Rectal smooth muscle tissue (tissue), 1 donor: Measurements from ENCODE around the gene REV1.

Experiments used
- H3K27ac ChIP-seq: one replicate; pipeline ENCODE4 v1.7.0; 2013; ENCODE audit warnings: low read depth, low read length, inconsistent platforms
- H3K27me3 ChIP-seq: one replicate; pipeline ENCODE4 v1.7.0; 2013; ENCODE audit warnings: low read length; ENCODE audit not compliant: control insufficient read depth, insufficient read depth
- H3K36me3 ChIP-seq: one replicate; pipeline ENCODE4 v1.7.0; 2013; ENCODE audit warnings: low read length; ENCODE audit not compliant: control insufficient read depth, insufficient read depth
- H3K4me1 ChIP-seq: one replicate; pipeline ENCODE4 v1.7.0; 2013; ENCODE audit warnings: low read length; ENCODE audit not compliant: control insufficient read depth, insufficient read depth
- H3K4me3 ChIP-seq: one replicate; pipeline ENCODE4 v1.7.0; 2013; ENCODE audit warnings: low read length
- H3K9ac ChIP-seq: one replicate; pipeline ENCODE4 v1.7.0; 2013; ENCODE audit warnings: low read length

Gene REV1

DNA sequence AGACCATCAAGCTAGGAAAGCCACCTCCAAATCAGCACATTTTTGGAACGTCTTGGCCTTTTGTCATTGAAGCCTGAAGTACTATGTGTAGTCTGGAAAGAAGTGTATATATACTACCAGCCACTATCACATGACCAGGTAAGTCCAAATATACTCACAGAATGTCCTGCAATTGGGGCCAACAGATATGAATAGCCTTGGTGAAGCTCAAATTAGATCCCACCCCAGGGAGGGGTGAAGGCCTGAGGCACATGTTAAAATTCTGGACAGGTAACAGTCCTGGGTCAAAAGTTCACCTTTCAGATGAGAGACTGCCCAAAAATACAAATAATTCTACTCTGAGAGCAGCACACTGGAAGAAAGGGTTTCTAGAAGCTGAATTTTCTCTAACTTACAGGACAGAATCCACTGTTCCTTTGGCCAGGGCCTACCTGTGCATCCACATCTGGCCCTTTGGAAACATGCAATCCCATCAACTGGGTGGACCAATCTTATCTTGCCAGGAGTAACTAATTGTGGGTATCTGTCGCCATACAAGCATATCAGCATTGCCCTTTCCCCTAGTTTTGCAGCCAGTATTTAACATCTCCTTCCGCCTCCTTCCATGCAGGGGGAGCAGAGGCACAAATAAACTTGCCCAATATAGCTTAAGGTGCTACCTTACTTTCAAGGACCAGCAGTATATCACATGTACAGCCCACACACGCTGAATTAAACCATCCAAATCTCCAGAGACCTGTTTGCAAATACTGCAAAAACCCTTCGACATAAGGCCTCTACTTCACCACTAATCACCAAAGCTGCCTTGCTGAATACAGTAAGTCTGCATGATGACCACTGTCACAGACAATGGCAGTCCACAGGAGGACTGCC, 84.8 kb downstream of the REV1 start:
- H3K27me3 ChIP-seq = no peaks in the 10 kb centered on the region
- H3K9ac ChIP-seq = no peak overlapping the region
- H3K36me3 ChIP-seq = peaks cover 33% of the 10 kb centered on the region
- no peak overlapping the region for H3K27ac ChIP-seq
- H3K4me3 ChIP-seq = no peak overlapping the region
- H3K4me1 ChIP-seq = no peaks in the 10 kb centered on the region

DNA sequence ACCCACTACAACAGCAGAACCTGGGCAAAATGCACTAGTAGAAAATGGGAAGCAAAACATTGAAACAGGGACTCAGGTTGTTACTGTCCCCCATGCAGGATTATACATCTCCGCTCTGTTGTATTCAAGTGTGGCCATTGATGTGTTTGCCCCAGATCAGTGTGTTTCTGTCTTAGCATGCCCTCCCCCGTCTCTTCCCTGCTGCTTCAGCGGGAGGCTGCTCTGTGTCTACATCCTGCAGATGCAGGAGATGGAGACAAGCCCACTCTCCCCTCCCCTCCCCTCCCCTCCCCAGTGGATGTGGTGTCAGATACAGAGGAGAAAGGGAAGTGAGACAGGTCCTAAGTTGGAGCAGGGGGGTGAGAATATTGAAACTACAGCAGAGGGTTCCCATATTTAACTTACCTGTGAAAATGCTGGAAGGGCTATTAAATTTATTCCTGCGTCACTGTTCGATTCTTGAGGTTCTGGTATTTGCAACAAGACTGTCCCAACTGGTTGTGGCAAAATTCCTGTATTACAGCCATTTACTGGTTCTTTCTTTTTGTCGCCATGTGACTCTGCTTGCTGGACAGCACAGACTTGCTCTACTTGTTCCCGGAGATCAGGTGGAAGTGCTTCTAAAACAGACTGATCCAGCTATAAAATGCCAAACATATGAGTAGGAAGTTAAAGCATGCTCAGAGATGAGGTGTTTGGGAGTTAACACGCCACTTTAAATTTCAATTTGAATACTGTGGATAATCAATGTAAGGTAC, 85.6 kb downstream of the REV1 start:
- no peak overlapping the region for H3K4me3 ChIP-seq
- H3K27me3 ChIP-seq = no peaks in the 10 kb centered on the region
- no peak overlapping the region for H3K27ac ChIP-seq
- H3K36me3 ChIP-seq = peaks cover 34% of the 10 kb centered on the region
- no peaks in the 10 kb centered on the region for H3K4me1 ChIP-seq
- no peak overlapping the region for H3K9ac ChIP-seq

DNA sequence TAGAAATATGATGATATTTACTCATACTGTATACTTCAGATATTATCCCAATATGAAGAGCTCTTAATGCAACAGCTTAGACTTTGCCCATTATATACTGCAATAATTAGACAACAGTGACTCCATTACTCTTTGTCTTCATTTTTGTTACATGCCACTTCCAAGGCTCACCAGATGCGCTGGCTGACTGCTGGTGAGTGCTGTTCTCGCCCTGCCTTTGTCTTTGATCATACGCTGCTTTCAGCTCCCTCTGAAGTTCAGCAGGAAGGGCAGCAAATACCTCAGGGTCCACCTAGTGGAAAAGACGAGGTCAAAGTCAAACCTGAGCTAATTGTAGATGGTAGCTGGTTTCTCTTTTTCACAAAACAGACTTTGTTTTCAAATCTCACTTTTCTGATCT, 86.3 kb downstream of the REV1 start:
- Histone ChIP-seq H3K4me3 (no peak overlapping the region), H3K4me1 (no peaks in the 10 kb centered on the region), H3K9ac (no peak overlapping the region), H3K36me3 (peaks cover 41% of the 10 kb centered on the region), H3K27me3 (no peaks in the 10 kb centered on the region), H3K27ac (no peak overlapping the region)

DNA sequence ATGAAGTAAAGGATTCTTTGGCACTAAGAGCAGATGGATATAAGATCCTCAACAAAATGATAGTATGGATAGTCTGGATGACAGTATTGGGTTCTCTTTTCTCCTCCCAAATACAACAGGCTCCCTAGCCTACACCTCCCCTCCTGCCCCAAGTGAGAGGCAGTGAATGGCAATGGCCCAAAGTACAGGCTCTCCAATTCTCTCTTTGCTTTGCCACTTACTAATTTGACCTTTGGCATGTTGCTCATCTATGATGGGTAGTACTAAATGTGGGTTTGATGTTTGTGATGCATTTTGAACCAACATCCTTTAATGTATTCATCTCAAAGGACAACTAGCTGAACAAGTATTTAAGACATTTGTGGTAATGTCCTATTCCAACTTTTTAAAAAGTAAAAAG, 86.7 kb downstream of the REV1 start:
- peaks cover 45% of the 10 kb centered on the region for H3K36me3 ChIP-seq
- H3K27ac ChIP-seq = no peak overlapping the region
- no peaks in the 10 kb centered on the region for H3K4me1 ChIP-seq

DNA sequence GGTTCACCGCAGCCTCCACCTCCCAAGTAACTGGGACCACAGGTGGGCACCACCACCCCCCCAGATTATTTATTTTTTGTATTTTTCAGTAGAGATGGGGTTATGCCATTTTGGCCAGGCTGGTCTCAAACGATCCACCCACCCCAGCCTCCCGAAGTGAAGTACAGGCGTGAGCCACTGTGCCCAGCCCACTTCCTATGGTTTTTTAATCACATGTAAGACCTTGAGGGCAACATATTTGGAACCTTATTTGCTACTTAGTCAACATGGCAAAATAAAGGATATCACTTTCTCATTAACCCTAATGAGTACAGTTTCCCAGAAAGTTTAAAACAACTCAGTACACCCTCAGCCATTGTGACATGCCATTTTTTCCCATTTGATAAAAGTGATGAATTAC, 88.0 kb downstream of the REV1 start:
- Histone ChIP-seq H3K27me3 (no peaks in the 10 kb centered on the region), H3K9ac (no peak overlapping the region), H3K27ac (no peak overlapping the region), H3K36me3 (peaks cover 48% of the 10 kb centered on the region), H3K4me3 (no peak overlapping the region), H3K4me1 (no peaks in the 10 kb centered on the region)

More for the DNA sequence above, 86.7 kb downstream of the REV1 start:
- Histone ChIP-seq H3K9ac (no peak overlapping the region), H3K4me3 (no peak overlapping the region), H3K27me3 (no peaks in the 10 kb centered on the region)

DNA sequence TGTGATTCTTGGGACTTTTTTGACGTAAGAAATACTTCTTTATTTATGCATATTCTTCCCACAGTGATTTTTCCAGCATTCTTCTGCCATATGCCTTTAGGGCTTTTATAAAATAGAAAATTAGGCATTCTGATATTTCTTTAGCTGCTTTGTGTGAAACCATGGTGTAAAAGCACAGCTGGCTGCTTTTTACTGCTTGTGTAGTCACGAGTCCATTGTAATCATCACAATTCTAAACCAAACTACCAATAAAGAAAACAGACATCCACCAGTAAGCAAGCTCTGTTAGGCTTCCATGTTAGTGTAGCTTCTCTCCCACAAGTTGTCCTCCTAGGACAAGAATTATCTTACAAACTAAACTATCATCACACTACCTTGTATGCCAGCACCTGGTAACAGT, 90.0 kb downstream of the REV1 start:
- Histone ChIP-seq H3K27ac (no peak overlapping the region), H3K36me3 (peaks cover 51% of the 10 kb centered on the region), H3K4me3 (no peak overlapping the region)

DNA sequence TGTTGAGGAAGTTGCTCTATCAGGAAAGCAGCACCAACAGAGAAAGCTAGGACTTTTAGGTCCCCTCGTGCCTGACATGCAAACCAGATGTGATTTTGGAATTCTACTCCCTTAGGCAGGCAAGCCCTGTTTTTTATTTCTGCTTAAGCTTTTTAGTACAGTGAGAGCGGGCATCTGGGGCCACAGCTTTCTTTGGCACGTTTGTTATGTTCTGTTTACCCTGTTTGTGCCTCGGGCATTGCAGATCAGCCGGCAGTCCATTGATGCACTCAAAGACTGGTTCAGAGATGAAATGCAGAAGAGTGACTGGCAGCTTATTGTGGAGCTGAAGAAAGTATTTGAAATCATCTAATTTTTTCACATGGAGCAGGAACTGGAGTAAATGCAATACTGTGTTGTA, 90.8 kb downstream of the REV1 start:
- H3K9ac ChIP-seq = no peak overlapping the region
- H3K4me1 ChIP-seq = no peaks in the 10 kb centered on the region
- no peak overlapping the region for H3K4me3 ChIP-seq
- H3K27ac ChIP-seq = no peak overlapping the region
- peaks cover 49% of the 10 kb centered on the region for H3K36me3 ChIP-seq
- no peaks in the 10 kb centered on the region for H3K27me3 ChIP-seq

More for the DNA sequence above, 90.0 kb downstream of the REV1 start:
- Histone ChIP-seq H3K9ac (no peak overlapping the region), H3K27me3 (no peaks in the 10 kb centered on the region), H3K4me1 (no peaks in the 10 kb centered on the region)

DNA sequence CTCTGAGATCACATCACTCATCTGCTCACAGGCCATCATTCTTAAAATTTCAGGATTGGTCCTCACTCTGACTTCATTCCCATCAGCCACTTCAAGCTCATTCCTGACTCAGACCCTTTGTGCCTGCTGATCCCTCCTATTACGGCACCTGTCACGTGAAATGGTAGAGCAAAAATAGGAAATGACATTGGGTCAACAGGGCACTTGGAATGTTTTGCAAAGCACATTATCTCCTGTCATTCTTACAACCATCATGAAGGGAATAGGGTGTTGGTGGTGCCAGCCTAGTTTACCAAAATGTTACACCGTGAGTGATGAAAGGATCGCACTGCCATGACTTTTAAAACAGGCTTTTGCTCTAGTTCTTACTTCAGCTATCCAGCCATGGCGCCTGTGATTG, 91.5 kb downstream of the REV1 start:
- Histone ChIP-seq H3K4me3 (no peak overlapping the region), H3K4me1 (no peaks in the 10 kb centered on the region), H3K27me3 (no peaks in the 10 kb centered on the region), H3K9ac (no peak overlapping the region), H3K36me3 (peaks cover 47% of the 10 kb centered on the region), H3K27ac (no peak overlapping the region)

DNA sequence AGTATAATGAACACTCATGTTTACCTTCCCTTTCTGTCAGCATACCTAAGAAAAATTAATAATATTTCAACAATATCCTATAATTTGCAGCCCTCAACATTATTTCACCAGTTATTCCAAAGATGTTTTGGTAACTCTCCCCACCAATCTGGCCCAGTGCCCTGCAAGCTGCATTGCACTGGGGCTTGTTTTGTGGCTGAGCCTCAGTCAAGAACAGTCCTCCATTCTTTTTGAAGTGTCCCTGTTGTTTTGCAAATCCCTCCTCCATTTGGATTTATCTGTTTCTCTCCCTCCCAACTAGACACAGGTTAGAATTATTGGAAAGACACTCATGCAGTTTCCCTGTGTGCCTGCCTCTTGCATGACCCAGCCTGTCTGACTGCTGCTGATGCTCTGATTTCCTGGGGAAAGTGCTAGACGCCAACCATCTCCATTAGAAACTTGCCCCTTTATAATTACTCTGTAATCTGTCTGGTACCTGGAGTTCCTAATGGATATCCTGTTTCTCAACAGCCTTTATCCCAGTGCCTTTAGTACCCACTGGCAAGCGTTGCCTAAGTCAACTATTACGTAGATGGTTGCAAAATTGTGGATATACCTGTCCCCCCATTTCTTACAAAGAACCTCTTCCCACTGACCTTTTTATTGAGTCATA, 92.4 kb downstream of the REV1 start:
- no peak overlapping the region for H3K4me3 ChIP-seq
- H3K4me1 ChIP-seq = no peaks in the 10 kb centered on the region
- H3K27ac ChIP-seq = no peak overlapping the region
- H3K9ac ChIP-seq = no peak overlapping the region
- peaks cover 39% of the 10 kb centered on the region for H3K36me3 ChIP-seq
- no peaks in the 10 kb centered on the region for H3K27me3 ChIP-seq

DNA sequence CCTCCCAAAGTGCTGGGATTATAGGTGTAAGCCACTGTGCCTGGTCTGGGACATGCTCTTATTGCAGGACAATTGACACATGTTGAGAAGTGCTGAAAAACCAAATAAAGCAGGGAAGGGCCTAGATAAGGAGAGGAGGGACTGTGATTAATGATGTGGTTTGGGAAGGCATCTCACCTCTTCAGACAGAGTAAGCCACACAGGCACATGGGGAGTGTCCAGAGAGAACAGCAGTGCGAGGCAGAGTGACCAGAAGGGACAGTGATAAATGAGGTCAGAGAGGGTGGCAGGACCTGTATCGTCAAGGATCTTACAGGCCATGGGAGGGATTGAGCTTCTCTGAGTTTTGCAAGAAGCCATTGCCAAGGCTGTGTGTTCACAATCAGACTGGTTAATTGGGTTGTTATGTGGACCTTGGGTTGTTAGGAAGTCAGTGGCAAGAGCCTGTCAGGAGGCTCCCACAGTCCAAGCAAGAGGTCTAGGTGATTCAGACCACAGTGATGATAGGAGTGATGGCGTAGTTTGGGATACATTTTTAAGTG, 94.2 kb downstream of the REV1 start:
- Histone ChIP-seq H3K4me3 (no peak overlapping the region), H3K27me3 (no peaks in the 10 kb centered on the region), H3K4me1 (no peaks in the 10 kb centered on the region), H3K36me3 (peaks cover 45% of the 10 kb centered on the region), H3K9ac (no peak overlapping the region), H3K27ac (no peak overlapping the region)

DNA sequence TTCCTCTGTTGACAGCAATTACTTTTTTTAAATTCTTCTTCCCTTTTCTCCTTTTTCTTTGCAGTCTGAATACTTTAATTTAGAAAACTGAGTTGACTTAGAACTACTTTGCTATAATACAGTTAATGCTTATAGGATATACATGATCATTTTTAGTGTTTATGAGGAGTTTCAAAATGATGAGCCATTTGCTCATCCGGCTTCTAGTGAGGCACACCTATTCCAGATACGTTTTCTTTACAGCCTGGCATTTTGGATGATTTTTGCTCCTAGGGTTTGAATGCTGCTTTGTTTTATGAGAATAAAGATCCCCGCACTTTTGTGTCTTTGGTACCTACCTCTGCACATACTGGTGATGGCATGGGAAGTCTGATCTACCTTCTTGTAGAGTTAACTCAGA, 99.9 kb downstream of the REV1 start:
- Histone ChIP-seq H3K27me3 (no peaks in the 10 kb centered on the region), H3K27ac (no peak overlapping the region), H3K4me1 (no peaks in the 10 kb centered on the region), H3K36me3 (peaks cover 17% of the 10 kb centered on the region), H3K9ac (no peak overlapping the region), H3K4me3 (no peak overlapping the region)

DNA sequence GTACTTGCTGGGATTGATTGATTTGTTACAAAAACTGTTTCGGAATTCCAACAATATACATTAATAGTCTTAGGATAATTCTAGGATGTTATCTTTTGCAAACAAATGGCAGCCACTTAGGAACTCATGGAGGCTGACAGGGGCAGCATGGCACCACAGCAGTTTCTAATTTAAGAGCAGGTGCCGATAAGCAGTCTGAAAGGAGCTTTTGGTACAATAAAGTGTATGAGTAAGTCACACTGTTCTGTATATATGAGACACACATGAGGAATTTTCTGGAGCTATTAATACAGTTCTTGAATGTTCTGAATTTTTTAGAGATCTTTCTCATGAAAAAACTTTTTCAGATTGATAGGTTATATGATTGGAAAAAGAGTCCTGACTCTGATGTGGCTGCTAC, 100.4 kb downstream of the REV1 start:
- H3K4me1 ChIP-seq = no peaks in the 10 kb centered on the region

More for the DNA sequence above, 100.4 kb downstream of the REV1 start:
- no peaks in the 10 kb centered on the region for H3K27me3 ChIP-seq
- H3K27ac ChIP-seq = no peak overlapping the region
- H3K4me3 ChIP-seq = no peak overlapping the region
- peaks cover 15% of the 10 kb centered on the region for H3K36me3 ChIP-seq
- no peak overlapping the region for H3K9ac ChIP-seq
